GM12878 (cell line): Measurements from ENCODE around the gene RELT. TPM values are rescaled to one million over a fixed set of nuclear protein-coding genes. Genes with fewer than 3 reads are reported as not detected.

ENCODE experiments used
- ATAC-seq: fragments of 200-7000 bp; cut with Tn5 transposase; 3 replicates; pipeline ENCODE4 v1.9.1; 2020; ENCODE audit warnings: mild to moderate bottlenecking, moderate library complexity
- BruUV-seq: library from RNA; stranded (reverse); fragments of 400-500 nt; replicated peaks from 2 replicates; lab custom pipeline; 2021; lab: Mats Ljungman, UMichigan
- CTCF ChIA-PET: fragments of 300-600 bp; sonication (Branson Sonifier 250); formaldehyde crosslinking; extraction: SDS; loops from one replicate; lab custom pipeline; 2021; ENCODE audit warnings: inconsistent platforms; lab: Yijun Ruan, JAX
- POLR2A ChIA-PET: fragments of 350-600 bp; formaldehyde crosslinking; extraction: SDS; loops from one replicate; lab custom pipeline; 2021; ENCODE audit warnings: inconsistent platforms; lab: Charles Lee
- RAD21 ChIA-PET: fragments of 300-600 bp; sonication (Branson Sonifier 250); formaldehyde crosslinking; loops from one replicate; lab custom pipeline; 2023; ENCODE audit warnings: antibody characterized with exemption; ENCODE audit not compliant: unreplicated experiment; lab: Charles Lee
- SMC1A ChIA-PET: fragments of 300-600 bp; sonication (Branson Sonifier 250); formaldehyde crosslinking; loops from one replicate; lab custom pipeline; 2023; ENCODE audit not compliant: unreplicated experiment, uncharacterized antibody; lab: Charles Lee
- DNase-seq: peaks from one replicate; pipeline ENCODE4 v3.0.0-alpha.2; 2011; ENCODE audit warnings: low read depth, low spot score
- FAIRE-seq: peaks from 3 replicates; lab custom pipeline; 2011; peaks lifted over from hg19 to GRCh38; lab: Jason Lieb, UNC
- H2AFZ ChIP-seq: 2 replicates; pipeline ENCODE4 v1.6.0; 2011; ENCODE audit warnings: low read depth, low read length, control low read depth; ENCODE audit not compliant: control insufficient read depth
- H3K27ac ChIP-seq: 2 replicates; pipeline ENCODE4 v1.5.1; 2011; ENCODE audit warnings: control low read depth; ENCODE audit not compliant: control insufficient read depth, insufficient read depth
- H3K27me3 ChIP-seq, 2 experiments: replicated peaks in 1 of 2; 2 replicates each; pipeline versions ENCODE4 v1.6.0 to v1.6.1; 2011; ENCODE audit warnings: low read length in 1 of 2; ENCODE audit not compliant: control insufficient read depth in 2 of 2, insufficient read depth in 2 of 2
- H3K36me3 ChIP-seq, 2 experiments: 2 replicates each; pipeline ENCODE4 v1.5.1; 2011; ENCODE audit warnings: low read length in 1 of 2; ENCODE audit not compliant: control insufficient read depth in 2 of 2, insufficient read depth in 2 of 2
- H3K4me1 ChIP-seq: 2 replicates; pipeline ENCODE4 v1.6.1; 2011; ENCODE audit warnings: mild to moderate bottlenecking, low read length, moderate library complexity, mixed read lengths; ENCODE audit not compliant: control insufficient read depth, insufficient read depth
- H3K4me2 ChIP-seq: 2 replicates; pipeline ENCODE4 v1.6.0; 2011; ENCODE audit warnings: control low read depth; ENCODE audit not compliant: control insufficient read depth, insufficient read depth
- H3K4me3 ChIP-seq: fragments of 200-600 bp; sonication (generic); 2 replicates; pipeline ENCODE4 v1.5.1; 2016
- H3K79me2 ChIP-seq: 2 replicates; pipeline ENCODE4 v1.6.0; 2011; ENCODE audit warnings: low read length; ENCODE audit not compliant: control insufficient read depth, insufficient read depth
- H3K9ac ChIP-seq: 2 replicates; pipeline ENCODE4 v1.8.0; 2011; ENCODE audit warnings: low read length, control low read depth, mixed read lengths; ENCODE audit not compliant: control insufficient read depth, insufficient read depth
- H3K9me3 ChIP-seq: replicated peaks from 3 replicates; pipeline ENCODE4 v1.5.1; 2011; ENCODE audit warnings: mild to moderate bottlenecking, low read length; ENCODE audit not compliant: control insufficient read depth, insufficient read depth
- H4K20me1 ChIP-seq: 2 replicates; pipeline ENCODE4 v1.6.0; 2011; ENCODE audit not compliant: control insufficient read depth, insufficient read depth
- SMAD1 ChIP-seq: fragments of 450-650 bp; IDR thresholded peaks from 2 replicates; pipeline ENCODE4 v1.6.1; 2018; ENCODE audit warnings: mild to moderate bottlenecking, low read depth; ENCODE audit not compliant: partially characterized antibody
- SREBF1 ChIP-seq: IDR thresholded peaks from 2 replicates; pipeline ENCODE4 v1.6.1; 2012; ENCODE audit warnings: mild to moderate bottlenecking, low read length
- WGBS: methylation state at CpG from one replicate; pipeline ENCODE4 v1.1.6; 2016; ENCODE audit warnings: low lambda C conversion rate; ENCODE audit not compliant: insufficient replicate concordance, insufficient coverage; ENCODE audit errors: missing lambda C conversion rate; 5-methylcytosine and 5-hydroxymethylcytosine counted together
- in situ Hi-C: fragments of 300-500 bp; cut with MboI; formaldehyde crosslinking; loops from 9 replicates; pipeline ENCODE4 v1.14.3; 2018; ENCODE audit warnings: mixed read lengths
- intact Hi-C: fragments of 100-400 bp; cut with micrococcal nuclease; formaldehyde crosslinking; loops from one replicate; pipeline ENCODE4 v1.14.2; 2022; ENCODE audit not compliant: unreplicated experiment
- polyA plus RNA-seq, 11 experiments: library from polyadenylated mRNA; depleted of rRNA in 4 of 11; unstranded in 6 of 11; stranded (reverse) in 5 of 11; fragments of >200 nt; fragmentation: Nextera tagmentation in 4 of 11; fragmentation: Illumina TruSeq in 1 of 11; extraction: Ambion mirVana in 4 of 11; extraction: Trizol in 1 of 11; gene quantifications; 1 replicate in 1 of 11; 2 replicates in 10 of 11; pipeline versions ENCODE4 v1.2.1 to v1.2.3, GENCODE V29; 2011 to 2016; ENCODE audit warnings: inconsistent platforms in 2 of 11, missing spikeins in 2 of 11, low read depth in 1 of 11
- total RNA-seq, 4 experiments: library from RNA; depleted of rRNA in 3 of 4; stranded (reverse); fragments of >200 nt in 3 of 4; fragmentation: Illumina TruSeq in 1 of 4; extraction: Trizol in 1 of 4; gene quantifications; 2 replicates each; pipeline versions ENCODE4 v1.2.1 to v1.2.3, GENCODE V29; 2013 to 2021
- TF ChIP-seq, protein P1 (sequence below): IDR thresholded peaks from 2 replicates; pipeline ENCODE4 v1.6.1; 2012; ENCODE audit warnings: mild to moderate bottlenecking, low read depth, low read length

RELT gene
- total and polyA plus RNA-seq, 10 of the 15 experiments (the other 5 are each of a cell fraction or from before 2014, with no cell fraction given) = 1.2 to 28.5 (median 10.8) TPM

DNA sequence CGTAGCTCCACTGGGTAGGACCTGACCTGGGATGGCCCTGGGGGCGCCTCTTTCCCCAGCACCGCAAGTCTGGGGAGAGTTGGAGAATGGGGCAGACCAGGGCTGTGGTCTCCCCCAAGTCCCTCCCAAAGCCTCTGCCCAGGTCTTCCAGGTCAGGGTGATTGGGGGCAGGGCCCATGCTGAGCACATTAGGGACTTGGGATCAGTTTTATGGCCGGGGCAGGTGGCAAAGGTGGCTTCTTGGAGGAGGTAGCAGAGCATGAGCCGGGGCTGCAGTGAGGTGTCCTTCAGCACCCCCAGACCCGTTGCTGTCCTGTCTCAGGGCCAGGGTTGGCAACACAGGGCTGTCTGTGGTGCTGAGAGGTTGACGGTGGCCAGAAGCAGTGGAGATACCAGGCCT is 6.0 kb downstream of the RELT start:
- TF ChIP-seq SMAD1 (no peak), SREBF1 (no peak)
- TF ChIP-seq, protein P1, sequence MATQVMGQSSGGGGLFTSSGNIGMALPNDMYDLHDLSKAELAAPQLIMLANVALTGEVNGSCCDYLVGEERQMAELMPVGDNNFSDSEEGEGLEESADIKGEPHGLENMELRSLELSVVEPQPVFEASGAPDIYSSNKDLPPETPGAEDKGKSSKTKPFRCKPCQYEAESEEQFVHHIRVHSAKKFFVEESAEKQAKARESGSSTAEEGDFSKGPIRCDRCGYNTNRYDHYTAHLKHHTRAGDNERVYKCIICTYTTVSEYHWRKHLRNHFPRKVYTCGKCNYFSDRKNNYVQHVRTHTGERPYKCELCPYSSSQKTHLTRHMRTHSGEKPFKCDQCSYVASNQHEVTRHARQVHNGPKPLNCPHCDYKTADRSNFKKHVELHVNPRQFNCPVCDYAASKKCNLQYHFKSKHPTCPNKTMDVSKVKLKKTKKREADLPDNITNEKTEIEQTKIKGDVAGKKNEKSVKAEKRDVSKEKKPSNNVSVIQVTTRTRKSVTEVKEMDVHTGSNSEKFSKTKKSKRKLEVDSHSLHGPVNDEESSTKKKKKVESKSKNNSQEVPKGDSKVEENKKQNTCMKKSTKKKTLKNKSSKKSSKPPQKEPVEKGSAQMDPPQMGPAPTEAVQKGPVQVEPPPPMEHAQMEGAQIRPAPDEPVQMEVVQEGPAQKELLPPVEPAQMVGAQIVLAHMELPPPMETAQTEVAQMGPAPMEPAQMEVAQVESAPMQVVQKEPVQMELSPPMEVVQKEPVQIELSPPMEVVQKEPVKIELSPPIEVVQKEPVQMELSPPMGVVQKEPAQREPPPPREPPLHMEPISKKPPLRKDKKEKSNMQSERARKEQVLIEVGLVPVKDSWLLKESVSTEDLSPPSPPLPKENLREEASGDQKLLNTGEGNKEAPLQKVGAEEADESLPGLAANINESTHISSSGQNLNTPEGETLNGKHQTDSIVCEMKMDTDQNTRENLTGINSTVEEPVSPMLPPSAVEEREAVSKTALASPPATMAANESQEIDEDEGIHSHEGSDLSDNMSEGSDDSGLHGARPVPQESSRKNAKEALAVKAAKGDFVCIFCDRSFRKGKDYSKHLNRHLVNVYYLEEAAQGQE = peak; percentile 17; the same call in 1 of the 2 replicates
- POLR2A ChIA-PET = interaction anchor here (0.5 to 1.6 kb wide), 2 partner anchors 54 to 78 kb away, joined by 5 read pairs; no protein-coding TSS in a partner anchor
- no peaks in the 10 kb centered on the region for H4K20me1 ChIP-seq
- SMC1A ChIA-PET = interaction anchor here (1.0 kb wide), 2 partner anchors 11 to 31 kb away, joined by 3 to 4 read pairs; no protein-coding TSS in a partner anchor
- no peaks in the 10 kb centered on the region for H3K27me3 ChIP-seq
- H2AFZ ChIP-seq = no peak overlapping the region
- BruUV-seq = no TSS peak
- CTCF ChIA-PET = interaction anchor here (0.6 to 25.6 kb wide), 4 partner anchors 11 to 70 kb away, joined by 3 to 400 read pairs (median 6); no protein-coding TSS in a partner anchor
- in situ Hi-C loops (no loop called here), intact Hi-C loops (no loop called here)
- peak overlapping the region; percentile 65 for H3K9ac ChIP-seq
- DNase-seq (no peak), ATAC-seq (no peak), FAIRE-seq (no peak)
- H3K4me3 ChIP-seq = peak overlapping the region; percentile 66
- WGBS = 59% methylated on average over 7 of the region's 7 CpGs
- H3K4me2 ChIP-seq = peak overlapping the region; percentile 88
- RAD21 ChIA-PET = interaction anchor here (1.0 to 3.1 kb wide), 4 partner anchors 11 to 244 kb away, joined by 3 to 14 read pairs (median 4); no protein-coding TSS in a partner anchor
- H3K9me3 ChIP-seq = no peaks in the 10 kb centered on the region
- peaks cover 100% of the 10 kb centered on the region for H3K79me2 ChIP-seq
- peak overlapping the region; percentile 95 for H3K27ac ChIP-seq
- peaks cover 86% of the 10 kb centered on the region for H3K4me1 ChIP-seq
- H3K36me3 ChIP-seq = no peaks in the 10 kb centered on the region; a peak in 1 of 4 replicates
